HG03066 (cell line): ENCODE results near the gene NPR1.
A peak's percentile ranks its signal among the peaks of the same experiment; 100 is the strongest.
"Not testable (repeated sequence)": the region's sequence is repeated elsewhere in the genome, so short reads cannot be mapped to it uniquely, and the experiment has no call there.

Experiments used
- ATAC-seq: cut with Tn5 transposase; IDR thresholded peaks from one replicate; pipeline ENCODE4 v1.9.1; 2021; ENCODE audit warnings: low read depth; ENCODE audit not compliant: unreplicated experiment

NPR1 gene

GRCh38 chr1:153649137-153649862, 29.2 kb upstream of the NPR1 start:
- ATAC-seq, result no peak

DNA sequence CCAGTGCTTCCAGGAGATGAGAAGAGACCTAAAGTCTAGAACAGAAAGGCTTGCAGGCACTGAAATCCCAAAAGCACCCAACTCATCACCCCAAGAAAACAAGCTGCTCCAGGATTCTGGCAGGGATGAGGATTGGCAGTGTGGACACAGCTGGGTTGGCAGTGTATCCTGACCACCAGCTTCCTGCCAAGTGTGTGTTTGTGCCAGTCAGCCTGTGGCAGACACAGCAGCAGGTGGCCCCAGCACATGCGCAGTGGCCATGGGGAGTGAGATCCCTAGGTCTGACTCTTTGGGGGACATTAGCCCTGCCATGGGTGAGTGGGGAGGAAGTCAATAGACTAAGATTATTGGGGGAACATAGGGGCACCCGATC, 28.6 kb upstream of the NPR1 start:
- no peak for ATAC-seq

DNA sequence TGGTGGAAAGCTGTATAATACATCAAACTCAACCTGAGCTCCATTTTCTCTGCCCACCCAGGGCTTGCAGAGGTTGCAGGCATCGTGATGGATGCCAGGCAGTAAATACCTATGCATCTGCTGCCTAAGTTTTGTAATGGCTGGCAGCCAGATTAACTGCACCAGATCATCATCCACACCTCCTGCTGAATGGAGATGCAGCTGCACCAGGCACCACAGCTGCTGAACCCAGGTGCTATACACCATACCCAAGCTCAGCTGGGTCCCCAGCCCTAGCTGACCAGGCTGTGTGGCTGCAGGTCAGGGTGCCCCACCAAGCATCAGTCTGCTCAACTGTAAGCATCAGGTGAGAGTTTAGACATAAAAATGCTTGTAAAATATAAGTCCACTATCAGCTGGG, 26.7 kb upstream of the NPR1 start:
- ATAC-seq, result no peak

GRCh38 chr1:153652805-153653500, 25.5 kb upstream of the NPR1 start:
- ATAC-seq, result no peak

GRCh38 chr1:153655333-153655732, 23.2 kb upstream of the NPR1 start:
- no peak for ATAC-seq

- peak; percentile 83 for ATAC-seq
These were observed 19.9 kb upstream of the NPR1 start, which contains the start of gene SNAPIN for GRCh38 chr1:153658400-153659174. Gene SNAPIN (plus strand): TSS chr1:153658703. CDS start chr1:153658744, 41 bp downstream.

- ATAC-seq, result no peak
These were observed 19.3 kb upstream of the NPR1 start for GRCh38 chr1:153659175-153659534.

DNA sequence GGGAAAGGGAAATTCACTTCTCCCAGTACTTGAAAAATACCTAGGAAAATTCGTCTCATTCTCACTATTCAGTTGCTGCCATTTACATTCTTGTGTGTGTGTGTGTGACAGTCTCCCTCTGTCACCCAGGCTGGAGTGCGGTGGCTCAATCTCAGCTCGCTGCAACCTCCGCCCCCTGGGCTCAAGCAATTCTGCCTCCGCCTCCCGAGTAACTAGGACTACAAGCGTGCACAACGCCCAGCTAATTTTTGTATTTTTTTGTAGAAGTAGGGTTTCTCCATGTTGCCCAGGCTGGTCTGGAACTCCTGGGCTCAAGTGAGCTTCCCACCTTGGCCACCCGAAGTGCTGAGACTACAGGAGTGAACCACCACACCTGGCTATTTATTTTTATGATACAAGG, 18.8 kb upstream of the NPR1 start:
- ATAC-seq, result no peak

DNA sequence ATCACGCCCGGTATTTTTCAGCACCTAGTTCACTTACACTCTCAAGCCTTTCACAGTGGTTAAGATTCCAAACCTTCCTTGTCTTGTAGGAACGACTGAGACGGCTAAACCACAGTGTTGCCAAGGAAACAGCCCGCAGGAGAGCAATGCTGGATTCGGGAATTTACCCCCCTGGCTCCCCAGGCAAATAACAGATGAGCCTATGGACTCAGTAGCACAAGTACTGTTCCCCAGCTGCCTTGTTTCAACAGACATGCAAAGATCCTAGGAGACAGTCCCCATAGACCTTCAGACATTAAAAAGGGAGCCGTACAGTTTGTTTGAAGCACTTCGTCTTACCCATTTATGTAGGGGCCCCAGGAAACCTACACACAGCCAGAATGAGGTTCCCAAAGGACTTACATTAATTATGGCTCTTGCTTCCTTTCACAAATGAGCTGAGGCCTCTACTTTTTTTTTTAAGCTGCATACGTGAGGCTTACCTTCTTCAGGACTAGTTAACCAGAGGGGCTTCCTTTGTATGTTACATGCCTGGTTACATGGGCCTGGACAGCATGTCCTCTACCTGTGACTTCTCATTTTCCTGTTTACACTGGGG, 17.3 kb upstream of the NPR1 start:
- no peak for ATAC-seq

GRCh38 chr1:153662269-153662668, 16.2 kb upstream of the NPR1 start:
- no peak for ATAC-seq

DNA sequence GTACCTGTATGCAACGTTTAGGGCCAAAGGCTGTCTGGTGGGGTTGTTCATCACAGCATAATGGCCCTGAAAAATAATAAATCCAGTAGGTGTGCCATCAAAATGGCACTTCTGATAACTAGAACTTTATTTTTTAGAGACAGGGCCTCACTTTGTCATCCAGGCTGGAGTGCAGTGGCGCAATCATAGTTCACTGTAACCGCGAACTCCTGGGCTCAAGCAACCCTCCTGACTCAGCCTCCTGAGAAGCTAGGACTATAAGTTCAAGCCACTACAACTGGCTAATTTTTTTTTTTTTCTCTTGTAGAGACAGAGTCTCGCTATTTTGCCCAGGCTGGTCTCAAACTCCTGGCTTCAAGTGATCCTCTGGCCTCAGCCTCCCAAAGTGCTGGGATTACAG, 15.3 kb upstream of the NPR1 start:
- ATAC-seq, result no peak

DNA sequence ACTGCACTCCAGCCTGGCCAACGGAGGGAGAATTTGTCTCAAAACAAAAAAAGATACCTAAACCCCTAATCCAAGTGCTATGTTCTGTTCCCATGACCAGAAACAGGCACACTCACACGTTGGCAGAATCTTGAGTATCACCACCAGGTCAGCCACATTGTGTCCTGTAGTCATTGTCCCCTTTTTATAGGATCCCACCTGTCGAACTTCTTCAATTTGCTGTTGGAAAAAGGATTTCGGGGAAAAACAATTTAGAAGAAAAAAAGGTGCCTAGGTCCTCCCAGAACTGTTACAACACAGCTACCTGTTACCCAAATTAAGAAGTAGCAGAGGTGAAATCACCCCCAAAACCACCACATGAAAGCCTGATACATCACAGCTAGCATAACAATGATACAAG, 11.0 kb upstream of the NPR1 start:
- no peak for ATAC-seq

DNA sequence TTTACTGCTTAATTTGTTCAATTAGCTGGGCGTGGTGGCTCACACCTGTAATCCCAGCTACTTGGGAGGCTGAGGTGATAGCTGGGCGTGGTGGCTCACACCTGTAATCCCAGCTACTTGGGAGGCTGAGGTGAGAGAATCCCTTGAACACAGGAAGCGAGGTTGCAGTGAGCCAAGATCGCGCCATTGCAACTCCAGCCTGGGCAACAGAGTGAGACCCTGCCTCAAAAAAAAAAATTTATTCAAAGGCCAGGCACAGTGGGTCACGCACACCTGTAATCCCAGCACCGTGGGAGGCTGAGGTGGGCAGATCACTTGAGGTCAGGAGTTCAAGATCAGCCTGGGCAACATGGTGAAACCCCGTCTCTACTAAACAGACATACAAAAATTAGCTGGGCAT, 9.8 kb upstream of the NPR1 start:
- not testable (repeated sequence) for ATAC-seq

GRCh38 chr1:153669606-153670005, 8.9 kb upstream of the NPR1 start:
- ATAC-seq, result no peak

DNA sequence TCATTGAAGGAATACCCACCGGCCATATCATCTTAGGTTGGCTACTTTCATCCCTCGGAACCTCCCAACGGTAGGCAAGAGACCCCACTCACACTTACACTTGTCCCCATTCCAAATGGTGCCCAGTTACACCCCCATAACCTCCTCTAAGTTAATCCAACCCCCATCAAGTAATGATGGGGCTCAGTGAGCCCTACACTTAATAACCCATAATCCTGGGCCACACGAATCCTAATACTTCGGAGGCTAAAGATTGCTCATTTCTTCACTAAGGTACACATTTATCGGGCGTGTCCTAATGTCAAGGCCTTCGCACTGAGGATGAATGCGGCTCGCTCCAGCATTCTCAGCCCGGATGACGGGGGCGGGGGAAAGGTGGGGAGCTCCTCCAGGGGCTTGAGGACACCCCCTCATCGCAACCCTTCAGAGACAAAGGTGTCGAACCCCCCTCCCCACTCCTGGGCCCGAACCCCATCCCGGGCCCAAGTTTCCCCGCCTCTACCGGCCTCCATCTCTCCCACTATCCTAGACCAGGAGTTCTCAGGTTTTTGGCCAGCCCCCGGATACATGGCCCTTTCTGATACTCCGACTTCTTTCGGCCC, 8.1 kb upstream of the NPR1 start:
- no peak for ATAC-seq

GRCh38 chr1:153670859-153671627, 7.4 kb upstream of the NPR1 start, which contains the start of gene ILF2:
Gene ILF2 (minus strand): TSS chr1:153670993. CDS start chr1:153670922, 71 bp downstream.
- ATAC-seq, result peak; percentile 97

DNA sequence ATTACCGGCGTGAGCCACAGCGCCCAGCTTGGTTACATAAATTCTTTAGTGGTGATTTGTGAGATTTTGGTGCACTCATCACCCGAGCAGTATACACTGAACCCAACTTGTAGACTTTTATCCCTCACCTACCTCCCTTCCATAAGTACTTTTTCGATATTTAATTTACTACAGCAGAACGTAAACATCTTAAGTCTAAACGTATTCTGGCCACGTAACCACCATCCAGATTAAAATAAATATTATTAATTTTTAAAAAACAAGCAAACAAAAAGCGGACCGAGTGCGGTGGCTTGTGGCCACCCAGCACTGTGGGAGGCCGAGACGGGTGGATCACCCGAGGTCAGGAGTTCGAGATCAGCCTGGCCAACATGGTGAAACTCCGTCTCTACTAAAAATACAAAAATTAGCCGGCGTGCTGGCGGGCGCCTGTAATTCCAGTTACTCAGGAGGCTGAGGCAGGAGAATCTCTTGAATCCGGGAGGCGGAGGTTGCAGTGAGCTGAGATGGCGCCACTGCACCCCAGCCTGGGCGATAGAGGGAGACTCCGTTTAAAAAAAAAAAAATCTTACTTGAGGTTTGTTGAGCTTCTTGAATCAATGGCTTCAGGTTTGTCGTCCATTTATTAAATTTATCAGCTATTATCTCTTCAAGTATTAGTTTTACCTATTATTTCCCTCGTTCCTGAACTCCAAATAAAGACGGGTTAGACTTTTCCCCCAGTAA, 6.7 kb upstream of the NPR1 start:
- peak; percentile 17 for ATAC-seq

GRCh38 chr1:153673511-153673910, 5.0 kb upstream of the NPR1 start:
- ATAC-seq, result no peak
